ENCODE results near the gene TINAG. TPM values are rescaled to one million over a fixed set of nuclear protein-coding genes. Genes with fewer than 3 reads are reported as not detected.

The TINAG gene
- total RNA-seq (2014; rRNA removed; shearing (Covaris generic)): not detected in 2 replicates
- not detected in 2 replicates for polyA plus RNA-seq (2014; cell fraction: nucleus; rRNA removed)

GRCh38 chr6:54308289-54308985 is at the start of gene TINAG:
TSS of gene TINAG (plus strand) at chr6:54308441. CDS start at chr6:54308551, 110 bp downstream.
- no peak for DNase-seq (ENCODE audit: extremely low read depth, low read depth)

GRCh38 chr6:54260025-54260424 is 48.2 kb upstream of the TINAG start:
- DNase-seq (ENCODE audit: extremely low read depth, low read depth): no peak

GRCh38 chr6:54262499-54262898 is 45.7 kb upstream of the TINAG start:
- DNase-seq (ENCODE audit: extremely low read depth, low read depth): no peak

GRCh38 chr6:54262971-54263370 is 45.3 kb upstream of the TINAG start:
- no peak for DNase-seq (ENCODE audit: extremely low read depth, low read depth)

- DNase-seq (ENCODE audit: extremely low read depth, low read depth): no peak
Observed at GRCh38 chr6:54264581-54265272, 43.5 kb upstream of the TINAG start.

GRCh38 chr6:54266400-54266923 is 41.8 kb upstream of the TINAG start:
- no peak for DNase-seq (ENCODE audit: extremely low read depth, low read depth)

- peak; percentile 56 for DNase-seq (ENCODE audit: extremely low read depth, low read depth)
Observed at GRCh38 chr6:54267798-54268197, 40.4 kb upstream of the TINAG start.

- DNase-seq (ENCODE audit: extremely low read depth, low read depth): no peak
Observed at GRCh38 chr6:54273214-54273820, 34.9 kb upstream of the TINAG start.

GRCh38 chr6:54274383-54274782 is 33.9 kb upstream of the TINAG start:
- DNase-seq (ENCODE audit: extremely low read depth, low read depth): no peak

GRCh38 chr6:54282186-54282585 is 26.1 kb upstream of the TINAG start:
- DNase-seq (ENCODE audit: extremely low read depth, low read depth): no peak

GRCh38 chr6:54284161-54284860 is 23.9 kb upstream of the TINAG start:
- DNase-seq (ENCODE audit: extremely low read depth, low read depth): no peak

GRCh38 chr6:54285595-54285994 is 22.6 kb upstream of the TINAG start:
- DNase-seq (ENCODE audit: extremely low read depth, low read depth): no peak

GRCh38 chr6:54286141-54286540 is 22.1 kb upstream of the TINAG start:
- no peak for DNase-seq (ENCODE audit: extremely low read depth, low read depth)

GRCh38 chr6:54288474-54288873 is 19.8 kb upstream of the TINAG start:
- DNase-seq (ENCODE audit: extremely low read depth, low read depth): no peak

GRCh38 chr6:54289426-54289825 is 18.8 kb upstream of the TINAG start:
- DNase-seq (ENCODE audit: extremely low read depth, low read depth): no peak

- DNase-seq (ENCODE audit: extremely low read depth, low read depth): no peak
Observed at GRCh38 chr6:54291146-54291545, 17.1 kb upstream of the TINAG start.

- DNase-seq (ENCODE audit: extremely low read depth, low read depth): no peak
Observed at GRCh38 chr6:54291738-54292137, 16.5 kb upstream of the TINAG start.

GRCh38 chr6:54294965-54295532 is 13.2 kb upstream of the TINAG start:
- no peak for DNase-seq (ENCODE audit: extremely low read depth, low read depth)

- no peak for DNase-seq (ENCODE audit: extremely low read depth, low read depth)
Observed at GRCh38 chr6:54299542-54300269, 8.5 kb upstream of the TINAG start.

- no peak for DNase-seq (ENCODE audit: extremely low read depth, low read depth)
Observed at GRCh38 chr6:54301770-54302169, 6.5 kb upstream of the TINAG start.
